Activated naive CD4-positive, alpha-beta T cell treated with Interleukin-2 at 50 U/mL for 16 hours (primary cell): Measurements from ENCODE around the gene GCDH.

ENCODE experiments used
- DNase-seq: peaks from one replicate; pipeline ENCODE4 v3.0.0-alpha.2; 2020

Gene GCDH

DNA sequence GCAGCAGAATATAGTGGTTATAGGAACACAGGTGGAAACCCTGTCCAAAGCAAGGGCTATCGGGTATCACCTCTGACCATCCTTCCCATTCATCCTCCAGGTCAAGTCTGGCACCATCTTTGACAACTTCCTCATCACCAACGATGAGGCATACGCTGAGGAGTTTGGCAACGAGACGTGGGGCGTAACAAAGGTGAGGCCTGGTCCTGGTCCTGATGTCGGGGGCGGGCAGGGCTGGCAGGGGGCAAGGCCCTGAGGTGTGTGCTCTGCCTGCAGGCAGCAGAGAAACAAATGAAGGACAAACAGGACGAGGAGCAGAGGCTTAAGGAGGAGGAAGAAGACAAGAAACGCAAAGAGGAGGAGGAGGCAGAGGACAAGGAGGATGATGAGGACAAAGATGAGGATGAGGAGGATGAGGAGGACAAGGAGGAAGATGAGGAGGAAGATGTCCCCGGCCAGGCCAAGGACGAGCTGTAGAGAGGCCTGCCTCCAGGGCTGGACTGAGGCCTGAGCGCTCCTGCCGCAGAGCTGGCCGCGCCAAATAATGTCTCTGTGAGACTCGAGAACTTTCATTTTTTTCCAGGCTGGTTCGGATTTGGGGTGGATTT, 52.6 kb downstream of the GCDH start:
- no peak for DNase-seq

DNA sequence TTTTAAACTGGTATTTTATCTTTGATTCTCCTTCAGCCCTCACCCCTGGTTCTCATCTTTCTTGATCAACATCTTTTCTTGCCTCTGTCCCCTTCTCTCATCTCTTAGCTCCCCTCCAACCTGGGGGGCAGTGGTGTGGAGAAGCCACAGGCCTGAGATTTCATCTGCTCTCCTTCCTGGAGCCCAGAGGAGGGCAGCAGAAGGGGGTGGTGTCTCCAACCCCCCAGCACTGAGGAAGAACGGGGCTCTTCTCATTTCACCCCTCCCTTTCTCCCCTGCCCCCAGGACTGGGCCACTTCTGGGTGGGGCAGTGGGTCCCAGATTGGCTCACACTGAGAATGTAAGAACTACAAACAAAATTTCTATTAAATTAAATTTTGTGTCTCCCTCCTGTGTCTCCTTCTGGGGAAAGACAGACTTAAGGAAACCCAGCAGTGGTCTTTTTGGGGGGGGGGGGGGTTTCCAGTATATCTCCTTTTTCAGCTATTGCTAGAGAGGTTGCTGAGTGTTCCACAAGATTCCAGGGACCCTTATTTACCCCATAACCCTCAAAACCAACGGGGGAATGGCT, 53.2 kb downstream of the GCDH start:
- DNase-seq = no peak

DNA sequence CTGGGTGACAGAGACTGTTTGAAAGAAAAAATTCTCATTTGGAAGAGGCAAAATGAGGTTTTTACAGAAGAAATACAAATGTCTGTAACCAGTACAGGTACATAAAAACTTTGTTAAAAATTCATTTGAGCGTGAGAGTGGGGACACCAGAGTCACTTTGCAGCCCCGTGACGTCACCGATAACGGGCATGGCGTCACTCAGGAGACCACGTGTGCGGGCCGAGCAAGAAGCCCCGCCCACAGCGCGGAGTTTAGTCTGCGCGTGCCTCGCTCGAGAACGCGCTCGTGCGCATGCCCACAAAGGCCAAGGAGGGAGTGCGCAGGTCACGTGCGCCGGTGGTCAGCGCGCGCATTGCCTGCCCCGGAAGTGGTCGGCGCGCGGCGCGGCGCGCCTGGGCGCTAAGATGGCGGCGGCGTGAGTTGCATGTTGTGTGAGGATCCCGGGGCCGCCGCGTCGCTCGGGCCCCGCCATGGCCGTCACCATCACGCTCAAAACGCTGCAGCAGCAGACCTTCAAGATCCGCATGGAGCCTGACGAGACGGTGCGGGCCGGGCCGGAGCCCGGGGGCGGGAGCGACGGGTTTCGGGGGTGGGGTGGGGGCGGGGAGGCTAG, 54.6 kb downstream of the GCDH start, which contains the start of gene RAD23A:
Gene RAD23A, plus strand, starts transcription at position 384 of the 613 bp plus-strand sequence. Its CDS starts 87 bp downstream, at position 471.
- DNase-seq = peak; percentile 98

- peak; percentile 66 for DNase-seq
These were observed 55.2 kb downstream of the GCDH start for GRCh38 chr19:12946092-12946721.

- no peak for DNase-seq
These were observed 56.0 kb downstream of the GCDH start for GRCh38 chr19:12946731-12947496.

DNA sequence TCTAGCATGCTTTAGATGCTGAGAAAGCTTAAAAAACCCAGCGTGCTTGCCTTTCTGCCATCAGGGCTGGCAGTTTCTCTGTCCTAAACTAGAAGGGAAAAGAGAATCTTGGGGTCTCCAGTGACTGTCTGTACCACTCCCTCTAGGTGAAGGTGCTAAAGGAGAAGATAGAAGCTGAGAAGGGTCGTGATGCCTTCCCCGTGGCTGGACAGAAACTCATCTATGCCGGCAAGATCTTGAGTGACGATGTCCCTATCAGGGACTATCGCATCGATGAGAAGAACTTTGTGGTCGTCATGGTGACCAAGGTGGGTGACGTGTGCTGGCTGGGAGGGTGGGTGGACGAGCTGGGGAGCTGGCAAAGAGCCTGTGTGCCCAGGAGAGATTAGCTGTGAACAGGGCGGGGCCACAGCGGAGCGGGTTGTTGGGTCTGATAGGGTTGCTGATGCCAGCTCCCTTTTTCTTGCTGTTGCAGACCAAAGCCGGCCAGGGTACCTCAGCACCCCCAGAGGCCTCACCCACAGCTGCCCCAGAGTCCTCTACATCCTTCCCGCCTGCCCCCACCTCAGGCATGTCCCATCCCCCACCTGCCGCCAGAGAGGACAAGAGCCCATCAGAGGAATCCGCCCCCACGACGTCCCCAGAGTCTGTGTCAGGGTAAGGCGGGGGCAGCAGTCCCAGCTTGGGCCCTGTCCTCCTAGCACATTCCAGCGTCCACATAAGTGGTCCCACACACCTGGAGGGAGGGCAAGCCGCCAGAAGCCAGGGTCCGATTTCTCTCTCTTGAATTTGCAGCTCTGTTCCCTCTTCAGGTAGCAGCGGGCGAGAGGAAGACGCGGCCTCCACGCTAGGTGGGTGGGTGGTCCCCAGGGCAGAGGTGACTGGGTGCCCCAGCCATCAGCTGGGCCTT, 57.0 kb downstream of the GCDH start:
- DNase-seq = no peak

DNA sequence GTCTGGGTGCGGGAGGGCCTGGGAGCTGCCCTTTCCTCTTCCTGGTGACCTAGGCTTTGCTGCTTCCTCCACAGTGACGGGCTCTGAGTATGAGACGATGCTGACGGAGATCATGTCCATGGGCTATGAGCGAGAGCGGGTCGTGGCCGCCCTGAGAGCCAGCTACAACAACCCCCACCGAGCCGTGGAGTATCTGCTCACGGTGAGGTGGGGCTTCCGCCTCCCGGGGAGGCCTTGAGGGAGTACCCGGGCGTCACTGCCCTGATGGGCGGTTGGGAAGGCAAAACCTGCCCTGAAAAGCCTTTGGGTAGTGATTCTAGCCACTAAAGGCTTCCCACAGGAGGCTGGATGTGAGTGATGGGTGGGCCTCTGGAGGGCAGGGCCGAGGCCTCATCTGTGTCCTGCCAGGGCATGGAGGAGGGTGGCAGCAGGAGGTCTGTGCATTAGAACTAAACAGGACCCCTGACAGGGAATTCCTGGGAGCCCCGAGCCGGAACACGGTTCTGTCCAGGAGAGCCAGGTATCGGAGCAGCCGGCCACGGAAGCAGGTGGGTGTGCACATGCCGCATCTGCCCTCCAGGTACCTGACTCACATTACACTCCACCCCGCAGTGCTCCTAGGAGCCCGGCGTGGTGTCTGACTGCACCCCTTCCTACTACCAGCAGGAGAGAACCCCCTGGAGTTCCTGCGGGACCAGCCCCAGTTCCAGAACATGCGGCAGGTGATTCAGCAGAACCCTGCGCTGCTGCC, 57.8 kb downstream of the GCDH start:
- no peak for DNase-seq
